GM19438 (cell line): Measurements from ENCODE around the gene GAS2.
"Not testable (repeated sequence)": the region's sequence is repeated elsewhere in the genome, so short reads cannot be mapped to it uniquely, and the experiment has no call there.

Experiments used
- ATAC-seq: cut with Tn5 transposase; IDR thresholded peaks from one replicate; pipeline ENCODE4 v1.9.1; 2021; ENCODE audit warnings: low read depth; ENCODE audit not compliant: unreplicated experiment

GAS2 gene

GRCh38 chr11:22666325-22666687, at the start of gene GAS2:
GAS2 (plus strand) TSS chr11:22666611; CDS start chr11:22674870, 8,259 bp downstream.
- ATAC-seq = peak; percentile 20

- no peak for ATAC-seq
These were observed 48.5 kb upstream of the GAS2 start for GRCh38 chr11:22617868-22618267.

- ATAC-seq = peak; percentile 61
These were observed 41.5 kb upstream of the GAS2 start for GRCh38 chr11:22624742-22625447.

GRCh38 chr11:22625448-22626287, 40.7 kb upstream of the GAS2 start, which contains the start of gene FANCF:
FANCF (minus strand) TSS chr11:22625823; CDS start chr11:22625810, 13 bp downstream.
- peak; percentile 96 for ATAC-seq

- no peak for ATAC-seq
These were observed 39.7 kb upstream of the GAS2 start for GRCh38 chr11:22626573-22627239.

GRCh38 chr11:22627421-22627820, 39.0 kb upstream of the GAS2 start:
- ATAC-seq = no peak

GRCh38 chr11:22633354-22633902, 33.0 kb upstream of the GAS2 start:
- no peak for ATAC-seq

GRCh38 chr11:22634897-22635629, 31.3 kb upstream of the GAS2 start:
- no peak for ATAC-seq

GRCh38 chr11:22635689-22636088, 30.7 kb upstream of the GAS2 start:
- ATAC-seq = no peak

GRCh38 chr11:22640862-22641261, 25.5 kb upstream of the GAS2 start:
- ATAC-seq = no peak

GRCh38 chr11:22641559-22641958, 24.9 kb upstream of the GAS2 start:
- ATAC-seq = no peak

- ATAC-seq = not testable (repeated sequence)
These were observed 14.1 kb upstream of the GAS2 start for GRCh38 chr11:22652346-22652745.

- no peak for ATAC-seq
These were observed 10.3 kb upstream of the GAS2 start for GRCh38 chr11:22656130-22656529.

GRCh38 chr11:22657101-22657694, 9.2 kb upstream of the GAS2 start:
- peak; percentile 96 for ATAC-seq

- ATAC-seq = no peak
These were observed 6.6 kb upstream of the GAS2 start for GRCh38 chr11:22659783-22660182.

GRCh38 chr11:22666688-22667439, 453 bp downstream of the GAS2 start:
- ATAC-seq = peak; percentile 50

- ATAC-seq = peak; percentile 38
These were observed 1.8 kb downstream of the GAS2 start for GRCh38 chr11:22668005-22668796.

GRCh38 chr11:22669368-22669767, 3.0 kb downstream of the GAS2 start:
- ATAC-seq = no peak
